ENCODE results near the gene OIP5. TPM values are rescaled to one million over a fixed set of nuclear protein-coding genes. Genes with fewer than 3 reads are reported as not detected.
A peak's percentile ranks its signal among the peaks of the same experiment; 100 is the strongest.

Gene OIP5
- total RNA-seq, 4 donors from 2014 or later, result 2.7 to 16.3 (median 7.3) TPM

- H3K36me3 ChIP-seq, result no peaks in the 10 kb centered on the region
- H3K27ac ChIP-seq, result no peak overlapping the region
- DNase-seq, result no peak
- no peak for TF ChIP-seq POLR2A (IDR thresholded peaks at IDR 0.05)
- no peak for TF ChIP-seq CTCF (IDR thresholded peaks at IDR 0.05)
- peaks cover 0 to 34% (median 4%) of the 10 kb centered on the region in 3 donors for H3K4me1 ChIP-seq
- WGBS, 2 donors, result 78 to 87% methylated on average over 4 of the region's 4 CpGs
- intact Hi-C loops (cut with DNase I), result no loop called here
- no peak overlapping the region for H3K4me3 ChIP-seq
- no peaks in the 10 kb centered on the region for H3K9me3 ChIP-seq
- no peaks in the 10 kb centered on the region for H3K27me3 ChIP-seq
Measured at GRCh38 chr15:41336549-41336948, 4.2 kb upstream of the OIP5 start.

- TF ChIP-seq POLR2A (IDR thresholded peaks at IDR 0.05) (no peak), CTCF (IDR thresholded peaks at IDR 0.05) (no peak)
- H3K27ac ChIP-seq, result peak overlapping the region in 2 of 4 donors; percentile 90 to 94
- H3K4me3 ChIP-seq, result peak overlapping the region; percentile 71 to 97 (median 88)
- WGBS, 2 donors, result 67 to 77% methylated on average over 7 to 12 of the region's 12 CpGs
- H3K4me1 ChIP-seq, result peaks cover 3 to 44% (median 4%) of the 10 kb centered on the region in 3 donors
- no peaks in the 10 kb centered on the region for H3K36me3 ChIP-seq
- intact Hi-C loops (cut with DNase I), result no loop called here
- no peaks in the 10 kb centered on the region for H3K9me3 ChIP-seq
- DNase-seq, result no peak
- no peaks in the 10 kb centered on the region for H3K27me3 ChIP-seq
Measured at GRCh38 chr15:41334293-41335120, 2.1 kb upstream of the OIP5 start.

GRCh38 chr15:41333026-41333562 lies 703 bp upstream of the OIP5 start:
- 0 to 2% methylated on average over 10 to 16 of the region's 26 CpGs for WGBS, 2 donors
- Histone ChIP-seq H3K36me3 (no peaks in the 10 kb centered on the region), H3K27ac (peak overlapping the region; percentile 73 to 94 (median 84)), H3K4me3 (peak overlapping the region; percentile 71 to 97 (median 88)), H3K9me3 (no peaks in the 10 kb centered on the region), H3K4me1 (peaks cover 3 to 44% (median 4%) of the 10 kb centered on the region in 3 donors), H3K27me3 (no peaks in the 10 kb centered on the region)
- DNase-seq, result no peak
- no peak for TF ChIP-seq POLR2A (IDR thresholded peaks at IDR 0.05)
- no peak for TF ChIP-seq CTCF (IDR thresholded peaks at IDR 0.05)
- intact Hi-C loops (cut with DNase I), result no loop called here

- Histone ChIP-seq H3K4me1 (peaks cover 3 to 36% (median 4%) of the 10 kb centered on the region in 3 donors), H3K4me3 (peak overlapping the region; percentile 71 to 97 (median 88)), H3K9me3 (no peaks in the 10 kb centered on the region), H3K27ac (peak overlapping the region; percentile 64 to 94 (median 84)), H3K27me3 (no peaks in the 10 kb centered on the region), H3K36me3 (no peaks in the 10 kb centered on the region)
- intact Hi-C loops (cut with DNase I), result no loop called here
- TF ChIP-seq POLR2A (IDR thresholded peaks at IDR 0.05), result no peak
- TF ChIP-seq CTCF (IDR thresholded peaks at IDR 0.05), result peak in 3 of 6 experiments; percentile 65 to 67 (median 66)
- no peak for DNase-seq
- WGBS, 2 donors, result 0 to 2% methylated on average over 6 to 10 of the region's 14 CpGs
Measured at GRCh38 chr15:41331833-41332193, 578 bp downstream of the OIP5 start.

- Histone ChIP-seq H3K27ac (peak overlapping the region in 1 of 4 donors; percentile 90), H3K27me3 (no peaks in the 10 kb centered on the region), H3K4me1 (peaks cover 3 to 36% (median 4%) of the 10 kb centered on the region in 3 donors), H3K9me3 (no peaks in the 10 kb centered on the region), H3K4me3 (peak overlapping the region in 2 of 4 donors; percentile 71 to 79), H3K36me3 (no peaks in the 10 kb centered on the region)
- DNase-seq, result no peak
- WGBS, 2 donors, result 67 to 69% methylated on average over 6 of the region's 6 CpGs
- TF ChIP-seq CTCF (IDR thresholded peaks at IDR 0.05), result no peak
- TF ChIP-seq POLR2A (IDR thresholded peaks at IDR 0.05), result no peak
- intact Hi-C loops (cut with DNase I), result no loop called here
Measured at GRCh38 chr15:41331281-41331680, 1.1 kb downstream of the OIP5 start.
